ENCODE results near the gene TTC13. TPM values are rescaled to one million over a fixed set of nuclear protein-coding genes. Genes with fewer than 3 reads are reported as not detected.

Gene TTC13
- polyA plus RNA-seq, 1 of the 3 experiments (the other 2 are of a cell fraction): 5.5 TPM

DNA sequence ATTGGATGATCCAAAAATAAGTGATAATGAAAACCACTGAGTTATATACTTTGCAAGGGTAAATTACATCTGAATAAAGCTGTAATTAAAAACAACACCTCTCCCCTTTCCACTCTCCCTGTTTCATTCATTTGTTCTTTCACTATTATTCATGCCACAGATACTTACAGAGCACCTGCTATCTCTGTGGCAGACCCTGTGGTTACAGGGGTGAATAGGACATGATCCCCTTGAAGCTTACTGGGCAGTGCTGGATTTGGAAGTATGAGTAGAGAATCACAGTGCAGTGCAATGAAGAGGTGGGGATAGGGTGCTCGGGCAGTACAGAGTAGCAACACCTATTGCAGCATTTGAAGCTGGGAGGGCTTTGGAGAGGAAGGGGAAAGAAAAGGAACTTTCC lies 22.0 kb upstream of the TTC13 start:
- H3K9me3 ChIP-seq: no peaks in the 10 kb centered on the region
- H3K27ac ChIP-seq (ENCODE audit: low read depth in 2 of 2, low read length in 1 of 2): no peak overlapping the region
- H3F3A ChIP-seq (replicated peaks; ENCODE audit: insufficient read depth): no peaks in the 10 kb centered on the region
- H3K79me2 ChIP-seq (ENCODE audit: insufficient read depth): no peaks in the 10 kb centered on the region
- no peak overlapping the region for H3K9ac ChIP-seq
- H3K36me3 ChIP-seq (replicated peaks in 1 of 2; ENCODE audit: control insufficient read depth in 1 of 2, insufficient read depth in 2 of 2, low read length in 1 of 2): peaks cover 35 to 57% of the 10 kb centered on the region in 2 experiments
- H3K27me3 ChIP-seq (ENCODE audit: insufficient read depth): no peaks in the 10 kb centered on the region
- POLR2A ChIA-PET: no interaction called here
- H3K4me1 ChIP-seq (ENCODE audit: control insufficient read depth in 1 of 2, insufficient read depth in 2 of 2, low read depth in 1 of 2, low read length in 1 of 2): no peaks in the 10 kb centered on the region
- H3K4me2 ChIP-seq: no peak overlapping the region
- 100% methylated on average over 1 of the region's 1 CpG for WGBS (ENCODE audit: low lambda C conversion rate)
- H2AFZ ChIP-seq (ENCODE audit: low read depth): no peak overlapping the region
- DNase-seq: no peak
- no peak overlapping the region for H3K4me3 ChIP-seq (ENCODE audit: low read depth in 2 of 2, low read length in 1 of 2)
- CTCF ChIA-PET: no interaction called here
- no peak for TF ChIP-seq TCF12 (IDR thresholded peaks at IDR 0.05)
- H3K9me2 ChIP-seq: no peaks in the 10 kb centered on the region; the same call in 1 of the 2 replicates
- no peaks in the 10 kb centered on the region for H4K20me1 ChIP-seq (ENCODE audit: insufficient read depth)

DNA sequence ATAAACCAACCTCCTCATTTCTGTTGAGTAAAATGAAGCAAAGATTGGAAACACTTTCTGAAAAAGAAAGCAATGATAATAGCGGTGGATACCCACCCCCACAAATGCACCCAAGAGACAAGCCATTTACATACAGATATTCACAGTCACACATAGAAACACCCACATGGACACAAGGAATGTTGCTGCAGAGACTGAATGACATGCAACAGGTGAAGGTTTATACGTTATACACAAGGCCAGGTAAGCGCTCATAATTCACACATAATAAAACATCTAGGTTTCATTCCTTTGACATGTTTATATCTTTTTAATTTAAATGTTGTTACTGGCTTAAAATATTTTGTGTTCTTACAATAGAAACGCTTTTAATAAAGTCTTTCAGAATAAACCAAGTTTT lies 21.5 kb upstream of the TTC13 start:
- H3K9me2 ChIP-seq: no peaks in the 10 kb centered on the region; the same call in 1 of the 2 replicates
- H3K4me1 ChIP-seq (ENCODE audit: control insufficient read depth in 1 of 2, insufficient read depth in 2 of 2, low read depth in 1 of 2, low read length in 1 of 2): no peaks in the 10 kb centered on the region
- no peak overlapping the region for H3K4me2 ChIP-seq
- H3K27me3 ChIP-seq (ENCODE audit: insufficient read depth): no peaks in the 10 kb centered on the region
- H3F3A ChIP-seq (replicated peaks; ENCODE audit: insufficient read depth): no peaks in the 10 kb centered on the region
- no peak overlapping the region for H3K27ac ChIP-seq (ENCODE audit: low read depth in 2 of 2, low read length in 1 of 2)
- H4K20me1 ChIP-seq (ENCODE audit: insufficient read depth): no peaks in the 10 kb centered on the region
- DNase-seq: no peak
- 89% methylated on average over 4 of the region's 4 CpGs for WGBS (ENCODE audit: low lambda C conversion rate)
- H3K4me3 ChIP-seq (ENCODE audit: low read depth in 2 of 2, low read length in 1 of 2): no peak overlapping the region
- H3K9ac ChIP-seq: no peak overlapping the region
- no peaks in the 10 kb centered on the region for H3K9me3 ChIP-seq
- peaks cover 35 to 61% of the 10 kb centered on the region in 2 experiments for H3K36me3 ChIP-seq (replicated peaks in 1 of 2; ENCODE audit: control insufficient read depth in 1 of 2, insufficient read depth in 2 of 2, low read length in 1 of 2)
- TF ChIP-seq, protein P1, sequence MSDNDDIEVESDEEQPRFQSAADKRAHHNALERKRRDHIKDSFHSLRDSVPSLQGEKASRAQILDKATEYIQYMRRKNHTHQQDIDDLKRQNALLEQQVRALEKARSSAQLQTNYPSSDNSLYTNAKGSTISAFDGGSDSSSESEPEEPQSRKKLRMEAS (IDR thresholded peaks at IDR 0.05; ENCODE audit: low read depth): no peak
- TF ChIP-seq FOXJ3 (CRISPR knock-in tag; IDR thresholded peaks at IDR 0.05): no peak
- no peak for TF ChIP-seq SIN3A (IDR thresholded peaks at IDR 0.05; ENCODE audit: borderline replicate concordance, low read depth, low read length)
- TF ChIP-seq JUND (IDR thresholded peaks at IDR 0.05): no peak
- TF ChIP-seq, protein P2, sequence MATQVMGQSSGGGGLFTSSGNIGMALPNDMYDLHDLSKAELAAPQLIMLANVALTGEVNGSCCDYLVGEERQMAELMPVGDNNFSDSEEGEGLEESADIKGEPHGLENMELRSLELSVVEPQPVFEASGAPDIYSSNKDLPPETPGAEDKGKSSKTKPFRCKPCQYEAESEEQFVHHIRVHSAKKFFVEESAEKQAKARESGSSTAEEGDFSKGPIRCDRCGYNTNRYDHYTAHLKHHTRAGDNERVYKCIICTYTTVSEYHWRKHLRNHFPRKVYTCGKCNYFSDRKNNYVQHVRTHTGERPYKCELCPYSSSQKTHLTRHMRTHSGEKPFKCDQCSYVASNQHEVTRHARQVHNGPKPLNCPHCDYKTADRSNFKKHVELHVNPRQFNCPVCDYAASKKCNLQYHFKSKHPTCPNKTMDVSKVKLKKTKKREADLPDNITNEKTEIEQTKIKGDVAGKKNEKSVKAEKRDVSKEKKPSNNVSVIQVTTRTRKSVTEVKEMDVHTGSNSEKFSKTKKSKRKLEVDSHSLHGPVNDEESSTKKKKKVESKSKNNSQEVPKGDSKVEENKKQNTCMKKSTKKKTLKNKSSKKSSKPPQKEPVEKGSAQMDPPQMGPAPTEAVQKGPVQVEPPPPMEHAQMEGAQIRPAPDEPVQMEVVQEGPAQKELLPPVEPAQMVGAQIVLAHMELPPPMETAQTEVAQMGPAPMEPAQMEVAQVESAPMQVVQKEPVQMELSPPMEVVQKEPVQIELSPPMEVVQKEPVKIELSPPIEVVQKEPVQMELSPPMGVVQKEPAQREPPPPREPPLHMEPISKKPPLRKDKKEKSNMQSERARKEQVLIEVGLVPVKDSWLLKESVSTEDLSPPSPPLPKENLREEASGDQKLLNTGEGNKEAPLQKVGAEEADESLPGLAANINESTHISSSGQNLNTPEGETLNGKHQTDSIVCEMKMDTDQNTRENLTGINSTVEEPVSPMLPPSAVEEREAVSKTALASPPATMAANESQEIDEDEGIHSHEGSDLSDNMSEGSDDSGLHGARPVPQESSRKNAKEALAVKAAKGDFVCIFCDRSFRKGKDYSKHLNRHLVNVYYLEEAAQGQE (IDR thresholded peaks at IDR 0.05; ENCODE audit: low read depth, low read length): no peak
- TF ChIP-seq, protein P3, sequence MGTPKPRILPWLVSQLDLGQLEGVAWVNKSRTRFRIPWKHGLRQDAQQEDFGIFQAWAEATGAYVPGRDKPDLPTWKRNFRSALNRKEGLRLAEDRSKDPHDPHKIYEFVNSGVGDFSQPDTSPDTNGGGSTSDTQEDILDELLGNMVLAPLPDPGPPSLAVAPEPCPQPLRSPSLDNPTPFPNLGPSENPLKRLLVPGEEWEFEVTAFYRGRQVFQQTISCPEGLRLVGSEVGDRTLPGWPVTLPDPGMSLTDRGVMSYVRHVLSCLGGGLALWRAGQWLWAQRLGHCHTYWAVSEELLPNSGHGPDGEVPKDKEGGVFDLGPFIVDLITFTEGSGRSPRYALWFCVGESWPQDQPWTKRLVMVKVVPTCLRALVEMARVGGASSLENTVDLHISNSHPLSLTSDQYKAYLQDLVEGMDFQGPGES (IDR thresholded peaks at IDR 0.05; ENCODE audit: low read depth, low read length): no peak
- no peak for TF ChIP-seq EP300 (IDR thresholded peaks at IDR 0.05; ENCODE audit: borderline replicate concordance in 1 of 2, low read depth in 1 of 2, low read length in 1 of 2)
- no peak for TF ChIP-seq FOXM1 (IDR thresholded peaks at IDR 0.05; ENCODE audit: low read depth)
- no peak for TF ChIP-seq POLR2AphosphoS5 (IDR thresholded peaks at IDR 0.05; ENCODE audit: low read depth, low read length)
- TF ChIP-seq FOSL2 (IDR thresholded peaks at IDR 0.05; ENCODE audit: borderline replicate concordance, low read depth): no peak
- no peak for TF ChIP-seq GATA2 (CRISPR knock-in tag; IDR thresholded peaks at IDR 0.05)
- no peak for TF ChIP-seq RCOR1 (IDR thresholded peaks at IDR 0.05; ENCODE audit: low read length)
- no peak for TF ChIP-seq RAD21 (IDR thresholded peaks at IDR 0.05; ENCODE audit: low read length)
- TF ChIP-seq NRF1 (IDR thresholded peaks at IDR 0.05; ENCODE audit: low read depth, low read length): no peak
- TF ChIP-seq ELF1 (IDR thresholded peaks at IDR 0.05): no peak
- no peak for TF ChIP-seq RXRA (IDR thresholded peaks at IDR 0.05; ENCODE audit: borderline replicate concordance, low read depth)
- TF ChIP-seq, protein P4, sequence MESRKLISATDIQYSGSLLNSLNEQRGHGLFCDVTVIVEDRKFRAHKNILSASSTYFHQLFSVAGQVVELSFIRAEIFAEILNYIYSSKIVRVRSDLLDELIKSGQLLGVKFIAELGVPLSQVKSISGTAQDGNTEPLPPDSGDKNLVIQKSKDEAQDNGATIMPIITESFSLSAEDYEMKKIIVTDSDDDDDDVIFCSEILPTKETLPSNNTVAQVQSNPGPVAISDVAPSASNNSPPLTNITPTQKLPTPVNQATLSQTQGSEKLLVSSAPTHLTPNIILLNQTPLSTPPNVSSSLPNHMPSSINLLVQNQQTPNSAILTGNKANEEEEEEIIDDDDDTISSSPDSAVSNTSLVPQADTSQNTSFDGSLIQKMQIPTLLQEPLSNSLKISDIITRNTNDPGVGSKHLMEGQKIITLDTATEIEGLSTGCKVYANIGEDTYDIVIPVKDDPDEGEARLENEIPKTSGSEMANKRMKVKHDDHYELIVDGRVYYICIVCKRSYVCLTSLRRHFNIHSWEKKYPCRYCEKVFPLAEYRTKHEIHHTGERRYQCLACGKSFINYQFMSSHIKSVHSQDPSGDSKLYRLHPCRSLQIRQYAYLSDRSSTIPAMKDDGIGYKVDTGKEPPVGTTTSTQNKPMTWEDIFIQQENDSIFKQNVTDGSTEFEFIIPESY (IDR thresholded peaks at IDR 0.05; ENCODE audit: borderline replicate concordance, low read depth): no peak
- ChIA-PET POLR2A (no interaction called here), CTCF (no interaction called here)
- H2AFZ ChIP-seq (ENCODE audit: low read depth): no peak overlapping the region
- H3K79me2 ChIP-seq (ENCODE audit: insufficient read depth): no peaks in the 10 kb centered on the region

Data from SK-N-SH (cell line).